Duodenal mucosa (tissue), 2 donors: Measurements from ENCODE around the gene SIPA1L3.
A peak's percentile ranks its signal among the peaks of the same experiment; 100 is the strongest.

Experiments used
- H3K27ac ChIP-seq: one replicate; pipeline ENCODE4 v1.7.0; 2013; ENCODE audit warnings: low read depth, low read length
- H3K27me3 ChIP-seq, 2 donors: one replicate each; pipeline ENCODE4 v1.7.0; 2013; ENCODE audit warnings: low read length in 2 of 2, control low read depth in 1 of 2; ENCODE audit not compliant: insufficient read depth in 2 of 2, control insufficient read depth in 1 of 2
- H3K36me3 ChIP-seq, 2 donors: one replicate each; pipeline ENCODE4 v1.7.0; 2013; ENCODE audit warnings: low read length in 2 of 2, control low read depth in 1 of 2; ENCODE audit not compliant: insufficient read depth in 2 of 2, control insufficient read depth in 1 of 2
- H3K4me1 ChIP-seq, 2 donors: one replicate each; pipeline ENCODE4 v1.7.0; 2013; ENCODE audit warnings: low read length in 2 of 2, control low read depth in 1 of 2; ENCODE audit not compliant: insufficient read depth in 2 of 2, control insufficient read depth in 1 of 2
- H3K4me3 ChIP-seq, 2 donors: one replicate each; pipeline ENCODE4 v1.7.0; 2013; ENCODE audit warnings: low read length in 2 of 2, low read depth in 1 of 2
- H3K9ac ChIP-seq, 2 donors: one replicate each; pipeline ENCODE4 v1.7.0; 2013; ENCODE audit warnings: low read length in 2 of 2, low read depth in 1 of 2
- H3K9me3 ChIP-seq, 2 donors: one replicate each; pipeline ENCODE4 v1.7.0; 2013; ENCODE audit warnings: low read length in 2 of 2, control low read depth in 1 of 2; ENCODE audit not compliant: control insufficient read depth in 1 of 2

SIPA1L3 gene

GRCh38 chr19:38152461-38153379 is 245.7 kb downstream of the SIPA1L3 start:
- H3K36me3 ChIP-seq: peaks cover 28 to 68% of the 10 kb centered on the region in 2 donors
- no peaks in the 10 kb centered on the region for H3K9me3 ChIP-seq
- H3K27me3 ChIP-seq: no peaks in the 10 kb centered on the region
- no peak overlapping the region for H3K4me3 ChIP-seq
- no peaks in the 10 kb centered on the region for H3K4me1 ChIP-seq
- H3K9ac ChIP-seq: no peak overlapping the region
- H3K27ac ChIP-seq: no peak overlapping the region

DNA sequence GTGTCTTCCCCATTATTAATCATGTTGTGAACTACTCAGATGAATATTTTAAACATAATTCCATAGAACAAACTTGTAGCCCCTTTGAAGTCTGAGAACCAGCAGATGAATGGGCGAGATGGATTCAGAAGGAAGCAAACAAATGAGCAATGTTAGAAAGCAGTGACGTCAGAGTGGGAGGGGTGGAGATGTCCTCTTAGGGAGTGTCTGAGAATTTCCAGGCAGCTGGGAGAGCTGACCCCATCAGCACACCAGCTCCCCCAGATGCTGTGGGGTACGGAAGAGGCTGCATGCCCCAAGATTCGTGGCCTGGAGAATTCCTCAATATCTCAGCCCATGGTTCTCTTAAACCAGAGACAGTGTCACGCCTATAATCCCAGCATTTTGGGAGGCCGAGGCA is 248.4 kb downstream of the SIPA1L3 start:
- H3K4me1 ChIP-seq: no peaks in the 10 kb centered on the region
- H3K4me3 ChIP-seq: no peak overlapping the region
- no peak overlapping the region for H3K9ac ChIP-seq
- no peaks in the 10 kb centered on the region for H3K9me3 ChIP-seq
- H3K27me3 ChIP-seq: no peaks in the 10 kb centered on the region
- H3K27ac ChIP-seq: no peak overlapping the region
- H3K36me3 ChIP-seq: peaks cover 20 to 70% of the 10 kb centered on the region in 2 donors

- H3K27me3 ChIP-seq: no peaks in the 10 kb centered on the region
- peaks cover 30 to 64% of the 10 kb centered on the region in 2 donors for H3K36me3 ChIP-seq
These were observed 251.7 kb downstream of the SIPA1L3 start for GRCh38 chr19:38158730-38159129.

DNA sequence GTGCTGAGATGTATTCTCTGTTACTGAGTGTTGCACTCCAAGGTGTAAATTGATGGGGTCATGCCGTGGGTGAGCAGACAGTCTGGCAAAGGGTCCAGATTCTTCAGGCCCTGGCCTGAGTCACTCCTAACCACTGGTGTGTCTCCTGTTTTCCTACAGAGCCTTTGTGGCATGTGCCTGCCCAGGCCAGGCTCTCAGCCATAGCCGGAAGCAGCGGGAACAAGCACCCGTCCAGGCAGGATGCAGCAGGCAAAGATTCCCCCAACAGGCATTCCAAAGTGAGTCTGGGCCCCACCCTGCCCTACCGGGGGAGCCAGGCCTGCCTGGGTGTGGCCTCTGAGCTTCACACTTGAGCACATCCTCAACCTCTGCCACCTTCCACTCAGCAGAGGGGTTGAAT is 255.1 kb downstream of the SIPA1L3 start:
- no peak overlapping the region for H3K27ac ChIP-seq
- H3K9ac ChIP-seq: no peak overlapping the region
- peak overlapping the region in 1 of 2 donors; percentile 1 for H3K4me3 ChIP-seq
- no peaks in the 10 kb centered on the region for H3K4me1 ChIP-seq
- no peaks in the 10 kb centered on the region for H3K27me3 ChIP-seq
- peaks cover 11 to 13% of the 10 kb centered on the region in 2 donors for H3K9me3 ChIP-seq
- peaks cover 40 to 69% of the 10 kb centered on the region in 2 donors for H3K36me3 ChIP-seq

More at GRCh38 chr19:38158730-38159129, 251.7 kb downstream of the SIPA1L3 start:
- H3K4me3 ChIP-seq: no peak overlapping the region
- H3K9ac ChIP-seq: no peak overlapping the region
- no peaks in the 10 kb centered on the region for H3K4me1 ChIP-seq
- no peak overlapping the region for H3K27ac ChIP-seq
- peaks cover 11 to 13% of the 10 kb centered on the region in 2 donors for H3K9me3 ChIP-seq

GRCh38 chr19:38162632-38163031 is 255.6 kb downstream of the SIPA1L3 start:
- Histone ChIP-seq H3K4me3 (peak overlapping the region in 1 of 2 donors; percentile 1), H3K9me3 (peaks cover 11 to 13% of the 10 kb centered on the region in 2 donors), H3K9ac (no peak overlapping the region), H3K36me3 (peaks cover 41 to 69% of the 10 kb centered on the region in 2 donors), H3K27ac (no peak overlapping the region), H3K27me3 (no peaks in the 10 kb centered on the region), H3K4me1 (no peaks in the 10 kb centered on the region)

DNA sequence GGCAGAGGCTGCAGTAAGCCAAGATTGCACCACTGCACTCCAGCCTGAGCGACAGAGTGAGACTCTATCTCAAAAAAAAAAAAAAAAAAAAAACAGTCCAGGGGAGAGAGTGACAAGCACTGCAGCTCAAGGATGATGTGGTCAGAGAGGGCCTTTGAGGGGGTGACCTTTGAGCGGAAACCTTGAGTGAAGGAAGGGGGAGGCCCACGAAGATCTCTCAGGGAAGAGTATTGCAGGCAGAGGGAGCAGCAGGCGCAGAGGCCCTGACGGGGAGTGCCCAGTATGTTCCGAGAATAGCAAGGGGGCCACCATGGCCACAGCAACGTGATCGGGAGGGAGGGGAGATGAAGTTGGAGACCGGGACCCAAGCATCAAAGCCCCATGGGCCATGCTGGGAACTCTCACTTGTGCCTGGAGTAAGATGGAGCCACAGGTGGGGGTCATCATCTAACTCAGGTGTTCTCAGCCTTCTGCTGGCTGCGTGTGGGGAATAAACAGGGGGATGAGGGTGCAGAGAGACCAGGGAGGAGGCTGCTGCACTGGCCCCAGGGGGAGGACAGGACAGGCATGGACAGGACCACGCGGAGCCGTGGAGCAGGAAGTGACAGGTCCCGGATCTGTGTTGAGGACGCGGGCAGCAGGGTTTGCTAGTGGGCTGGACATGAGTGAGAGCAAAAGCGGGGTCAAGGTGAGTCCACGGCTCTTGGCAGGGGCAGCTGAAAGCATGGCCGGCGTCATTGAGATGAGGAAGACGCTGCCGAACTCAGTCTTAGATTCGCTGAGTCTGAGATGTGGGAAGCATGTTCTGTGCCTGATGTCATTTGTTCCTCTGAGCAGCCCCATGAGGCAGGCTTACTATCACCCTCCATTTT is 256.6 kb downstream of the SIPA1L3 start:
- H3K9me3 ChIP-seq: peaks cover 11 to 13% of the 10 kb centered on the region in 2 donors
- no peak overlapping the region for H3K9ac ChIP-seq
- H3K4me1 ChIP-seq: no peaks in the 10 kb centered on the region
- H3K36me3 ChIP-seq: peaks cover 44 to 66% of the 10 kb centered on the region in 2 donors
- no peak overlapping the region for H3K27ac ChIP-seq
- no peak overlapping the region for H3K4me3 ChIP-seq
- H3K27me3 ChIP-seq: no peaks in the 10 kb centered on the region

DNA sequence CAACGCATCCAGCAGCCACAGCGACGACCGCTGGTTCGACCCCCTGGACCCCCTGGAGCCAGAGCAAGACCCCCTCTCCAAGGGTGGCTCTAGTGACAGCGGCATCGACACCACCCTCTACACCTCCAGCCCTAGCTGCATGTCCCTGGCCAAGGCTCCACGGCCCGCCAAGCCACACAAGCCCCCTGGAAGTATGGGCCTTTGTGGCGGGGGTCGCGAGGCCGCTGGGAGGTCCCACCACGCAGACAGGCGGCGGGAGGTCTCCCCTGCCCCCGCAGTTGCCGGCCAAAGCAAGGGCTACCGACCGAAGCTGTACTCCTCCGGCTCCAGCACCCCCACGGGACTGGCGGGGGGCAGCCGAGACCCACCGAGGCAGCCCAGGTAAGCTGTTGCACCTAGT is 257.5 kb downstream of the SIPA1L3 start:
- H3K27me3 ChIP-seq: no peaks in the 10 kb centered on the region
- H3K27ac ChIP-seq: no peak overlapping the region
- H3K4me3 ChIP-seq: no peak overlapping the region
- peaks cover 44 to 64% of the 10 kb centered on the region in 2 donors for H3K36me3 ChIP-seq
- no peak overlapping the region for H3K9ac ChIP-seq
- peaks cover 11 to 13% of the 10 kb centered on the region in 2 donors for H3K9me3 ChIP-seq
- H3K4me1 ChIP-seq: no peaks in the 10 kb centered on the region

DNA sequence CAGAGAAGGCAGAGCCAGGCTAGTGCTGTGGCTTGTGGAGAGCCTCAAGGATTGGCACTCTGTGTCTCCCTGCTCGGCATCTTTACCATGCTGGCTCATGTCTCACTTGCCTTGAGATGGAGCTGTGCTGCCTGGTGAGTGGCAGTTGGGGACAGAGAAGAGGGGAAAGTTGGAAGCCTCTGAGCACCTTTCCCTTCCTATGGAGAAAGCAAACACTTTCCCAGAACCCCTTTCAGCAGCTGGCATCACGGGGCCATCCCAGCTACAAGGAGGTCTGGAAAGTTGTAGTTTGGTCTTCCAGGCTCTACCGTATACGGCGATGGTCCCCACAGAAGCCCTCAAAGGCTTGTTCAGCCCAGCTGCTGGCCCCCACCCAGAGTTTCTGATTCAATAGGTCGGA is 258.3 kb downstream of the SIPA1L3 start:
- no peak overlapping the region for H3K9ac ChIP-seq
- H3K9me3 ChIP-seq: peaks cover 11 to 13% of the 10 kb centered on the region in 2 donors
- H3K4me1 ChIP-seq: no peaks in the 10 kb centered on the region
- no peaks in the 10 kb centered on the region for H3K27me3 ChIP-seq
- H3K27ac ChIP-seq: no peak overlapping the region
- no peak overlapping the region for H3K4me3 ChIP-seq
- H3K36me3 ChIP-seq: peaks cover 44 to 66% of the 10 kb centered on the region in 2 donors

GRCh38 chr19:38168637-38169036 is 261.6 kb downstream of the SIPA1L3 start:
- Histone ChIP-seq H3K27me3 (no peaks in the 10 kb centered on the region), H3K9ac (no peak overlapping the region), H3K36me3 (peaks cover 20 to 44% of the 10 kb centered on the region in 2 donors), H3K4me3 (no peak overlapping the region), H3K4me1 (peaks cover 0 to 3% of the 10 kb centered on the region in 2 donors), H3K9me3 (no peaks in the 10 kb centered on the region), H3K27ac (no peak overlapping the region)

DNA sequence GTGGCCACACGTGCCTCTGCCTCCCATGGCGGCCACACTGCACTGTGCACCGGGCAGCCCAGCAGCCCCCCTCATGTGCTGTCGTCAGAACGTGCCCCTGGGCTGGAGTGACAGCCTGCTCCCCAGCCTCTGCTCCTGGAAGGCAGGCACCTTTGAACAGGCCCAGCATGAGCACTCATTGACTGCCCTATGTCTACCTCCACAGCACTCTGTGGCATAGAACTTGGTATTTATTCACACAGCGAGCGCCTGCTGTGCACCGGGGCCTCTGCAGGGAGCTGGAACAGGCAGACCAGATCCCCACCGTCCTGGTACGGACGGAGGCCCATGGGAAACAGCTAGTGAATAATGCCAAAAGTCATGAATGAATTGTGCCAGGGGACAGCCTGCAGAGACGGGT is 263.3 kb downstream of the SIPA1L3 start:
- H3K9me3 ChIP-seq: no peaks in the 10 kb centered on the region
- H3K36me3 ChIP-seq: peaks cover 9 to 32% of the 10 kb centered on the region in 2 donors
- H3K4me1 ChIP-seq: peaks cover 6 to 9% of the 10 kb centered on the region in 2 donors
- no peaks in the 10 kb centered on the region for H3K27me3 ChIP-seq
- no peak overlapping the region for H3K4me3 ChIP-seq
- no peak overlapping the region for H3K27ac ChIP-seq
- H3K9ac ChIP-seq: no peak overlapping the region
